SK-N-SH treated with all-trans-retinoic acid at 6 μM for 48 hours (cell line): ENCODE data around the gene SAMD10.

Experiments used
- CSDC2 ChIP-seq: fragments of 250-450 bp; sonication (Bioruptor Pico); IDR thresholded peaks from 2 replicates; pipeline ENCODE4 v1.5.0; 2020; ENCODE audit warnings: mild to moderate bottlenecking, moderate library complexity
- TF ChIP-seq, protein P1 (sequence below): fragments of 250-450 bp; sonication (Bioruptor Pico); IDR thresholded peaks from 2 replicates; pipeline ENCODE4 v1.8.0; 2020; ENCODE audit warnings: mild to moderate bottlenecking, moderate library complexity, borderline replicate concordance

DNA sequence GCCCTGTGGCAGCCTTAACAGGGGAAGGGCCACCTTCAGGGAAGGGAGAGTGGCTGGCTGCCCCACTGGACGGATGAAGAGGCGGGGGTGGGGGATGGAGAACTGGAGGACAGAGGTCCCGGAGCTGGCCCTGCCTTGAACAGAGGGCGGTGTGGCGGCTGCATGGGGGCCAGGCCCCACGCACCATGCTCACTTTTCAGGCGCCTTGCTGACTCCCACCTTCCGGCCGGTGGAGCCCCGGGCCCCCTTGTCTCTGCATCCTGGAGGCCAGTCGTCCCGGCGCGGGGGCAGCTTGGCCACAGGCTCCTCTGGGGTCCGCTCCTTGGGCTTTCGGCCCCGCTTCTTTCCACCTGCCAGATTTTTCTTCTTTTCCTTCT, 19.8 kb downstream of the SAMD10 start:
- TF ChIP-seq, protein P1, sequence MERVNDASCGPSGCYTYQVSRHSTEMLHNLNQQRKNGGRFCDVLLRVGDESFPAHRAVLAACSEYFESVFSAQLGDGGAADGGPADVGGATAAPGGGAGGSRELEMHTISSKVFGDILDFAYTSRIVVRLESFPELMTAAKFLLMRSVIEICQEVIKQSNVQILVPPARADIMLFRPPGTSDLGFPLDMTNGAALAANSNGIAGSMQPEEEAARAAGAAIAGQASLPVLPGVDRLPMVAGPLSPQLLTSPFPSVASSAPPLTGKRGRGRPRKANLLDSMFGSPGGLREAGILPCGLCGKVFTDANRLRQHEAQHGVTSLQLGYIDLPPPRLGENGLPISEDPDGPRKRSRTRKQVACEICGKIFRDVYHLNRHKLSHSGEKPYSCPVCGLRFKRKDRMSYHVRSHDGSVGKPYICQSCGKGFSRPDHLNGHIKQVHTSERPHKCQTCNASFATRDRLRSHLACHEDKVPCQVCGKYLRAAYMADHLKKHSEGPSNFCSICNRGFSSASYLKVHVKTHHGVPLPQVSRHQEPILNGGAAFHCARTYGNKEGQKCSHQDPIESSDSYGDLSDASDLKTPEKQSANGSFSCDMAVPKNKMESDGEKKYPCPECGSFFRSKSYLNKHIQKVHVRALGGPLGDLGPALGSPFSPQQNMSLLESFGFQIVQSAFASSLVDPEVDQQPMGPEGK (CRISPR knock-in tag), result no peak
- no peak for TF ChIP-seq CSDC2 (CRISPR knock-in tag)
